Loucy (cell line): ENCODE measurements around the gene CHCHD4.

Source experiments
- EZH2phosphoT487 ChIP-seq: fragments of 200-600 bp; IDR thresholded peaks from 2 replicates; pipeline ENCODE4 v1.6.1; 2018; ENCODE audit warnings: antibody characterized with exemption, mild to moderate bottlenecking, moderate library complexity, borderline replicate concordance
- TF ChIP-seq, protein P1 (sequence below): fragments of 200-600 bp; sonication (generic); conservative IDR thresholded peaks from 2 replicates; pipeline ENCODE4 v1.5.1; 2014; ENCODE audit warnings: mild to moderate bottlenecking, antibody characterized with exemption, low read length

DNA sequence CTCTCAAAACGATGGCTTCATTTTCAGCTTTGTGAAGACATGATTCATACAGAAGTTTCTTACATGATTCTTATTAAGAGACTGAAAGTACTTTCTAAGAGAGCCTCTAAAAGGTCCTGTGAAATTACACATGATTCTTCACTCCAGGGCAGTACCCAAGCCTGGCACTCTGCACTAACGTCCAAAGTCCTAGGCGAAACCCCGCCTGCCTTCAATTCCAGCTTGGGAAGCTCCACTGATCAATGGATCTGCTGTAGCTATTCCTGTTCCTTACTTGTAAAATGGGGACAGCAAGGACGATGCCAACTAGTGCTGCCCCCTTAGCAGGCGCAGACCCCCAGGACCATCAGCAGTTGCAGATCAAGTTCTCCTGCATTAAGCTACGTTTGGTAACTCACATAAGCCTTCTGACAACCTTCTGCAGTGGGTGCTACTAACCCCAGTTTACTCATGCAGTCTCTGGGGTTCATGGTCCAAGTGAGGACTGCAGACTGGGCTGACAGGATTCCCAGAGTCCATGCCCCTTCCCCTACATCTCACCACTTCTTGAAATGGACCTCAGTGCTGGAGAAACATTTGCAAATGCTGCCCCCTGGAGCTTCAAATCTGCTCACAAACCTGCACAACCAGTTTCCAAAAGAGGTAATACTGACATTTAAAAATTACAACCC, 10.6 kb downstream of the CHCHD4 start:
- no peak for TF ChIP-seq EZH2phosphoT487
- TF ChIP-seq, protein P1, sequence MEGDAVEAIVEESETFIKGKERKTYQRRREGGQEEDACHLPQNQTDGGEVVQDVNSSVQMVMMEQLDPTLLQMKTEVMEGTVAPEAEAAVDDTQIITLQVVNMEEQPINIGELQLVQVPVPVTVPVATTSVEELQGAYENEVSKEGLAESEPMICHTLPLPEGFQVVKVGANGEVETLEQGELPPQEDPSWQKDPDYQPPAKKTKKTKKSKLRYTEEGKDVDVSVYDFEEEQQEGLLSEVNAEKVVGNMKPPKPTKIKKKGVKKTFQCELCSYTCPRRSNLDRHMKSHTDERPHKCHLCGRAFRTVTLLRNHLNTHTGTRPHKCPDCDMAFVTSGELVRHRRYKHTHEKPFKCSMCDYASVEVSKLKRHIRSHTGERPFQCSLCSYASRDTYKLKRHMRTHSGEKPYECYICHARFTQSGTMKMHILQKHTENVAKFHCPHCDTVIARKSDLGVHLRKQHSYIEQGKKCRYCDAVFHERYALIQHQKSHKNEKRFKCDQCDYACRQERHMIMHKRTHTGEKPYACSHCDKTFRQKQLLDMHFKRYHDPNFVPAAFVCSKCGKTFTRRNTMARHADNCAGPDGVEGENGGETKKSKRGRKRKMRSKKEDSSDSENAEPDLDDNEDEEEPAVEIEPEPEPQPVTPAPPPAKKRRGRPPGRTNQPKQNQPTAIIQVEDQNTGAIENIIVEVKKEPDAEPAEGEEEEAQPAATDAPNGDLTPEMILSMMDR: peak; percentile 65
